Endothelial cell of umbilical vein (primary cell): ENCODE measurements around the gene OSTM1. TPM values are rescaled to one million over a fixed set of nuclear protein-coding genes. Genes with fewer than 3 reads are reported as not detected.

Experiments
- BruUV-seq: library from RNA; stranded (reverse); fragments of 400-500 nt; replicated peaks from 2 replicates; lab custom pipeline; 2021; lab: Mats Ljungman, UMichigan
- CTCF ChIA-PET: fragments of 300-600, 350-600 bp; sonication (Branson Sonifier 250); formaldehyde crosslinking; loops from one replicate; lab custom pipeline; 2021; ENCODE audit warnings: antibody characterized with exemption, inconsistent platforms; lab: Charles Lee
- POLR2A ChIA-PET: fragments of 300-600, 350-600 bp; sonication (Branson Sonifier 250); formaldehyde crosslinking; loops from one replicate; lab custom pipeline; 2021; ENCODE audit warnings: antibody characterized with exemption, inconsistent platforms; lab: Charles Lee
- DNase-seq: peaks from one replicate; pipeline ENCODE4 v3.0.0-alpha.2; 2011; ENCODE audit warnings: low read depth, low spot score
- FAIRE-seq: peaks from 2 replicates; lab custom pipeline; 2011; peaks lifted over from hg19 to GRCh38; lab: Jason Lieb, UNC
- H2AFZ ChIP-seq: 2 replicates; pipeline ENCODE4 v1.6.0; 2012; ENCODE audit warnings: low read depth, low read length, control low read depth, inconsistent platforms
- H3K27ac ChIP-seq: 2 replicates; pipeline ENCODE4 v1.5.1; 2011; ENCODE audit warnings: low read depth, mild to moderate bottlenecking, control low read depth, low read length, moderate library complexity; ENCODE audit not compliant: insufficient read depth
- H3K27me3 ChIP-seq, 2 experiments: 2 replicates each; pipeline versions ENCODE4 v1.6.0 to v1.6.1; 2011; ENCODE audit warnings: low read length in 2 of 2, mixed read lengths in 1 of 2; ENCODE audit not compliant: control insufficient read depth in 2 of 2, insufficient read depth in 2 of 2
- H3K36me3 ChIP-seq, 2 experiments: 2 replicates in 1 of 2; 3 replicates in 1 of 2; pipeline ENCODE4 v1.5.1; 2011; ENCODE audit warnings: low read length in 2 of 2, mild to moderate bottlenecking in 1 of 2, moderate library complexity in 1 of 2; ENCODE audit not compliant: control insufficient read depth in 2 of 2, insufficient read depth in 2 of 2; ENCODE audit errors: extremely low read depth in 1 of 2
- H3K4me1 ChIP-seq: 3 replicates; pipeline ENCODE4 v1.5.1; 2011; ENCODE audit warnings: mild to moderate bottlenecking, low read length; ENCODE audit not compliant: control insufficient read depth, insufficient read depth; ENCODE audit errors: extremely low read depth
- H3K4me2 ChIP-seq: 2 replicates; pipeline ENCODE4 v1.6.1; 2011; ENCODE audit warnings: low read length, control low read depth, mixed read lengths; ENCODE audit not compliant: insufficient read depth
- H3K4me3 ChIP-seq, 3 experiments: fragments of 200-600 bp in 1 of 3; sonication (generic), shearing (Covaris generic) in 1 of 3; replicated peaks in 1 of 3; 2 replicates each; pipeline ENCODE4 v1.5.1; 2011 to 2016; ENCODE audit warnings: control low read depth in 3 of 3, low read length in 3 of 3, mild to moderate bottlenecking in 2 of 3, inconsistent platforms in 1 of 3, low read depth in 1 of 3, moderate library complexity in 1 of 3; ENCODE audit not compliant: insufficient read depth in 1 of 3
- H3K79me2 ChIP-seq: 2 replicates; pipeline ENCODE4 v1.6.0; 2012; ENCODE audit warnings: low read length, inconsistent platforms; ENCODE audit not compliant: control insufficient read depth, insufficient read depth
- H3K9ac ChIP-seq: replicated peaks from 2 replicates; pipeline ENCODE3; 2011; ENCODE audit warnings: low read length, control low read depth; ENCODE audit not compliant: insufficient read depth; ENCODE audit errors: extremely low read depth
- H3K9me1 ChIP-seq: replicated peaks from 3 replicates; pipeline ENCODE4 v1.6.0; 2011; ENCODE audit warnings: mild to moderate bottlenecking, low read length; ENCODE audit not compliant: control insufficient read depth, insufficient read depth; ENCODE audit errors: extremely low read depth
- H3K9me3 ChIP-seq: replicated peaks from 2 replicates; pipeline ENCODE4 v1.5.1; 2012; ENCODE audit warnings: low read length, inconsistent platforms; ENCODE audit not compliant: control insufficient read depth, insufficient read depth
- H4K20me1 ChIP-seq: replicated peaks from 2 replicates; pipeline ENCODE3; 2011; ENCODE audit warnings: mild to moderate bottlenecking, low read length; ENCODE audit not compliant: control insufficient read depth, insufficient read depth; ENCODE audit errors: extremely low read depth
- EZH2 ChIP-seq: IDR thresholded peaks from 2 replicates; pipeline ENCODE4 v1.6.1; 2012; ENCODE audit warnings: borderline replicate concordance, low read depth, mild to moderate bottlenecking, moderate library complexity, low read length, inconsistent platforms; ENCODE audit not compliant: severe bottlenecking
- FOS ChIP-seq: IDR thresholded peaks from 2 replicates; pipeline ENCODE4 v1.6.1; 2011; ENCODE audit warnings: mild to moderate bottlenecking, low read length, moderate library complexity, borderline replicate concordance; ENCODE audit not compliant: insufficient read depth
- GATA2 ChIP-seq: IDR thresholded peaks from 2 replicates; pipeline ENCODE4 v1.7.0; 2011; ENCODE audit warnings: low read depth, mild to moderate bottlenecking, moderate library complexity, mixed read lengths, low read length; ENCODE audit not compliant: insufficient read length, insufficient read depth
- JUN ChIP-seq: IDR thresholded peaks from 2 replicates; pipeline ENCODE4 v1.6.1; 2011; ENCODE audit warnings: borderline replicate concordance, low read depth; ENCODE audit not compliant: insufficient read length, insufficient read depth
- MYC ChIP-seq: IDR thresholded peaks from one replicate; pipeline ENCODE4 v1.6.1; 2011; ENCODE audit warnings: mild to moderate bottlenecking, low read depth, low read length
- POLR2A ChIP-seq: IDR thresholded peaks from 2 replicates; pipeline ENCODE4 v1.6.1; 2012; ENCODE audit warnings: low read depth, mild to moderate bottlenecking, control low read depth, low read length
- POLR2AphosphoS5 ChIP-seq: IDR thresholded peaks from 2 replicates; pipeline ENCODE4 v1.6.1; 2012; ENCODE audit warnings: low read depth, mild to moderate bottlenecking, control low read depth, low read length, moderate library complexity; ENCODE audit not compliant: insufficient read depth
- dilution Hi-C: fragments of 300-500 bp; cut with MboI; formaldehyde crosslinking; loops from one replicate; pipeline ENCODE4 v1.15.0; 2019; ENCODE audit warnings: low sequenced_read_pairs; ENCODE audit not compliant: extremely low pct_ligation_motif_present
- intact Hi-C: fragments of 100-400 bp; cut with micrococcal nuclease; formaldehyde crosslinking; loops from one replicate; pipeline ENCODE4 v1.10.0; 2022
- polyA plus RNA-seq, 4 experiments: library from polyadenylated mRNA; depleted of rRNA in 3 of 4; stranded (reverse) in 3 of 4; unstranded in 1 of 4; fragments of >200 nt; gene quantifications; 2 replicates each; pipeline versions ENCODE4 v1.2.1 to v1.2.3, GENCODE V29; 2011 to 2012; ENCODE audit warnings: missing spikeins in 1 of 4
- total RNA-seq: library from RNA; stranded (reverse); gene quantifications from 2 replicates; pipeline ENCODE4 v1.2.3, GENCODE V29; 2021
- TF ChIP-seq, protein P1 (sequence below): IDR thresholded peaks from 2 replicates; pipeline ENCODE4 v1.6.1; 2011; ENCODE audit not compliant: insufficient read depth, insufficient read length
- TF ChIP-seq, protein P2 (sequence below), 2 donors: IDR thresholded peaks; 1 replicate in 1 of 2; 2 replicates in 1 of 2; pipeline ENCODE4 v1.5.1; 2011; ENCODE audit warnings: low read length in 2 of 2, mild to moderate bottlenecking in 2 of 2, moderate library complexity in 2 of 2, control low read depth in 1 of 2, inconsistent platforms in 1 of 2, low read depth in 1 of 2; ENCODE audit not compliant: insufficient read depth in 1 of 2; ENCODE audit errors: extremely low read depth in 1 of 2

The OSTM1 gene
- total and polyA plus RNA-seq, 2 donors (not counting 3 experiments of a cell fraction or from before 2014, with no cell fraction given), result 23.1 to 26.4 TPM

DNA sequence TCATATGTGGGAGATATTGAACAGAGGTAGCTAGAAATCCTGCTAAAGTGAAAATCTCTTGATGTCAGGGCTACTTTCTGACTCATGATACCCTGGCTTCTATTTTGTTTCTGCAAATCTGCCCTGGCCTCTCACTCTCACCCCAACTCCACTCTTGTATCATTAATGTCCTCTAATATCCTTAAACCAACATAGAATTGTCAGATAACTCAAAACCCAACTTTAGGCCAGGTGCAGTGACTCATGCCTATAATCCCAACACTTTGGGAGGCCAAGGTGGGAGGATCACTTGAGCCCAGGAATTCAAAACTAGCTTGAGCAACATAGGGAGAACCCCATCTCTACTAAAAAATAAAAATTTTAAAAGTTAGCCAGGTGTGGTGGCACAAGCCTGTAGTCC, 33.8 kb upstream of the OSTM1 start:
- no peak for FAIRE-seq

More for the DNA sequence above, 33.8 kb upstream of the OSTM1 start:
- TF ChIP-seq JUN (no peak), POLR2AphosphoS5 (no peak), EZH2 (no peak), GATA2 (no peak), FOS (no peak), MYC (no peak), POLR2A (no peak)
- TF ChIP-seq, protein P1, sequence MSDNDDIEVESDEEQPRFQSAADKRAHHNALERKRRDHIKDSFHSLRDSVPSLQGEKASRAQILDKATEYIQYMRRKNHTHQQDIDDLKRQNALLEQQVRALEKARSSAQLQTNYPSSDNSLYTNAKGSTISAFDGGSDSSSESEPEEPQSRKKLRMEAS, result no peak
- TF ChIP-seq, protein P2, sequence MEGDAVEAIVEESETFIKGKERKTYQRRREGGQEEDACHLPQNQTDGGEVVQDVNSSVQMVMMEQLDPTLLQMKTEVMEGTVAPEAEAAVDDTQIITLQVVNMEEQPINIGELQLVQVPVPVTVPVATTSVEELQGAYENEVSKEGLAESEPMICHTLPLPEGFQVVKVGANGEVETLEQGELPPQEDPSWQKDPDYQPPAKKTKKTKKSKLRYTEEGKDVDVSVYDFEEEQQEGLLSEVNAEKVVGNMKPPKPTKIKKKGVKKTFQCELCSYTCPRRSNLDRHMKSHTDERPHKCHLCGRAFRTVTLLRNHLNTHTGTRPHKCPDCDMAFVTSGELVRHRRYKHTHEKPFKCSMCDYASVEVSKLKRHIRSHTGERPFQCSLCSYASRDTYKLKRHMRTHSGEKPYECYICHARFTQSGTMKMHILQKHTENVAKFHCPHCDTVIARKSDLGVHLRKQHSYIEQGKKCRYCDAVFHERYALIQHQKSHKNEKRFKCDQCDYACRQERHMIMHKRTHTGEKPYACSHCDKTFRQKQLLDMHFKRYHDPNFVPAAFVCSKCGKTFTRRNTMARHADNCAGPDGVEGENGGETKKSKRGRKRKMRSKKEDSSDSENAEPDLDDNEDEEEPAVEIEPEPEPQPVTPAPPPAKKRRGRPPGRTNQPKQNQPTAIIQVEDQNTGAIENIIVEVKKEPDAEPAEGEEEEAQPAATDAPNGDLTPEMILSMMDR (IDR thresholded peaks at IDR 0.05; ENCODE audit: extremely low read depth in 1 of 2, insufficient read depth in 1 of 2, low read depth in 1 of 2, low read length in 2 of 2), result no peak
- Histone ChIP-seq H3K4me3 (no peak overlapping the region), H4K20me1 (no peaks in the 10 kb centered on the region), H3K4me2 (no peak overlapping the region), H3K27me3 (peaks cover 24 to 29% of the 10 kb centered on the region in 2 experiments), H3K27ac (no peak overlapping the region), H3K9me1 (no peaks in the 10 kb centered on the region), H3K79me2 (no peaks in the 10 kb centered on the region), H2AFZ (no peak overlapping the region), H3K36me3 (no peaks in the 10 kb centered on the region), H3K9ac (no peak overlapping the region), H3K9me3 (no peaks in the 10 kb centered on the region), H3K4me1 (no peaks in the 10 kb centered on the region)
- no TSS peak for BruUV-seq
- intact Hi-C loops, result no loop called here
- ChIA-PET POLR2A (no interaction called here), CTCF (no interaction called here)
- dilution Hi-C loops, result no loop called here
- no peak for DNase-seq
